H9 (cell line): ENCODE data around the gene PTPRF. TPM values are rescaled to one million over a fixed set of nuclear protein-coding genes. Genes with fewer than 3 reads are reported as not detected.

Source experiments
- DNase-seq: peaks from one replicate; pipeline ENCODE4 v3.0.0-alpha.2; 2017
- H2AFZ ChIP-seq: one replicate; pipeline ENCODE4 v1.6.1; 2013; ENCODE audit warnings: mild to moderate bottlenecking, low read length, control low read depth, moderate library complexity
- H2AK5ac ChIP-seq: 2 replicates; pipeline ENCODE4 v1.6.1; 2013; ENCODE audit warnings: low read length, control low read depth, mixed read lengths; ENCODE audit not compliant: insufficient read length
- H2BK120ac ChIP-seq: one replicate; pipeline ENCODE4 v1.6.1; 2013; ENCODE audit warnings: low read depth, mild to moderate bottlenecking, low read length, control low read depth, inconsistent platforms; ENCODE audit not compliant: poor library complexity, severe bottlenecking
- H2BK12ac ChIP-seq: 2 replicates; pipeline ENCODE4 v1.6.1; 2013; ENCODE audit warnings: low read length, control low read depth, mixed read lengths, low read depth; ENCODE audit not compliant: insufficient read length
- H2BK15ac ChIP-seq: 2 replicates; pipeline ENCODE4 v1.6.1; 2013; ENCODE audit warnings: low read depth, low read length, control low read depth
- H2BK20ac ChIP-seq: one replicate; pipeline ENCODE4 v1.6.1; 2013; ENCODE audit warnings: low read depth, mild to moderate bottlenecking, low read length, control low read depth, inconsistent platforms; ENCODE audit not compliant: poor library complexity, severe bottlenecking
- H2BK5ac ChIP-seq: 2 replicates; pipeline ENCODE4 v1.6.1; 2013; ENCODE audit warnings: low read length, control low read depth, mixed read lengths; ENCODE audit not compliant: insufficient read length
- H3K14ac ChIP-seq: 2 replicates; pipeline ENCODE4 v1.6.1; 2013; ENCODE audit warnings: low read length, control low read depth; ENCODE audit not compliant: insufficient read depth
- H3K18ac ChIP-seq: 2 replicates; pipeline ENCODE4 v1.6.1; 2013; ENCODE audit warnings: low read depth, mild to moderate bottlenecking, mixed read lengths, low read length, control low read depth; ENCODE audit not compliant: insufficient read length
- H3K23ac ChIP-seq: 2 replicates; pipeline ENCODE4 v1.6.1; 2013; ENCODE audit warnings: low read length, control low read depth, mixed read lengths, low read depth; ENCODE audit not compliant: insufficient read length
- H3K23me2 ChIP-seq: 2 replicates; pipeline ENCODE4 v1.6.1; 2013; ENCODE audit warnings: low read depth, mild to moderate bottlenecking, mixed read lengths, low read length, control low read depth; ENCODE audit not compliant: insufficient read length, poor library complexity, severe bottlenecking
- H3K27ac ChIP-seq: 2 replicates; pipeline ENCODE4 v1.5.1; 2013; ENCODE audit warnings: low read length, control low read depth, mixed read lengths, low read depth; ENCODE audit not compliant: insufficient read length
- H3K27me3 ChIP-seq: 2 replicates; pipeline ENCODE4 v1.6.1; 2013; ENCODE audit warnings: low read length, control low read depth, inconsistent platforms; ENCODE audit not compliant: insufficient read depth
- H3K4ac ChIP-seq: 2 replicates; pipeline ENCODE4 v1.6.1; 2013; ENCODE audit warnings: low read depth, mild to moderate bottlenecking, control low read depth, inconsistent platforms, low read length, moderate library complexity
- H3K4me1 ChIP-seq: 2 replicates; pipeline ENCODE4 v1.6.1; 2013; ENCODE audit warnings: low read length, control low read depth, inconsistent platforms; ENCODE audit not compliant: insufficient read depth
- H3K4me2 ChIP-seq: 2 replicates; pipeline ENCODE4 v1.6.1; 2013; ENCODE audit warnings: low read length, control low read depth, mixed read lengths; ENCODE audit not compliant: insufficient read length, insufficient read depth
- H3K56ac ChIP-seq: 2 replicates; pipeline ENCODE4 v1.6.1; 2013; ENCODE audit warnings: low read depth, mild to moderate bottlenecking, mixed read lengths, low read length, control low read depth; ENCODE audit not compliant: insufficient read length
- H3K79me1 ChIP-seq: 2 replicates; pipeline ENCODE4 v1.6.1; 2013; ENCODE audit warnings: low read depth, mild to moderate bottlenecking, moderate library complexity, low read length, control low read depth, inconsistent platforms; ENCODE audit not compliant: insufficient read depth, poor library complexity, severe bottlenecking
- H3K79me2 ChIP-seq: 2 replicates; pipeline ENCODE4 v1.6.1; 2013; ENCODE audit warnings: low read length, control low read depth, inconsistent platforms; ENCODE audit not compliant: insufficient read depth
- H3K9ac ChIP-seq: 2 replicates; pipeline ENCODE4 v1.6.1; 2013; ENCODE audit warnings: low read length, control low read depth, mixed read lengths; ENCODE audit not compliant: insufficient read length; ENCODE audit errors: extremely low read depth
- H3K9me3 ChIP-seq: one replicate; pipeline ENCODE4 v1.6.1; 2013; ENCODE audit warnings: low read depth, low read length, inconsistent platforms; ENCODE audit not compliant: control insufficient read depth
- H3T11ph ChIP-seq: one replicate; pipeline ENCODE4 v1.6.1; 2013; ENCODE audit warnings: mild to moderate bottlenecking, low read length, control low read depth, inconsistent platforms
- H4K20me1 ChIP-seq: one replicate; pipeline ENCODE4 v1.6.1; 2013; ENCODE audit not compliant: control insufficient read depth, insufficient read length, insufficient read depth
- H4K5ac ChIP-seq: 2 replicates; pipeline ENCODE4 v1.6.1; 2013; ENCODE audit warnings: low read depth, mild to moderate bottlenecking, mixed read lengths, low read length, control low read depth; ENCODE audit not compliant: insufficient read length
- H4K8ac ChIP-seq: replicated peaks from 2 replicates; pipeline ENCODE4 v1.6.1; 2013; ENCODE audit warnings: low read length, control low read depth, mixed read lengths, low read depth; ENCODE audit not compliant: insufficient read length
- H4K91ac ChIP-seq: 2 replicates; pipeline ENCODE4 v1.6.1; 2013; ENCODE audit warnings: low read depth, mild to moderate bottlenecking, moderate library complexity, mixed read lengths, low read length, control low read depth; ENCODE audit not compliant: insufficient read length
- H3K27ac Mint-ChIP-seq, 3 experiments: 2 replicates in 2 of 3; 3 replicates in 1 of 3; pipeline ENCODE4 v1.8.0; 2020 to 2021; ENCODE audit warnings: mixed read lengths in 3 of 3, mild to moderate bottlenecking in 1 of 3, moderate library complexity in 1 of 3
- H3K27me3 Mint-ChIP-seq: 2 replicates; pipeline ENCODE4 v1.8.0; 2021; ENCODE audit warnings: low read depth, mild to moderate bottlenecking, moderate library complexity, mixed read lengths
- H3K36me3 Mint-ChIP-seq, 3 experiments: 2 replicates in 2 of 3; 3 replicates in 1 of 3; pipeline ENCODE4 v1.8.0; 2020 to 2021; ENCODE audit warnings: low read depth in 3 of 3, mixed read lengths in 3 of 3; ENCODE audit not compliant: insufficient read depth in 1 of 3
- H3K4me1 Mint-ChIP-seq, 2 experiments: 2 replicates each; pipeline ENCODE4 v1.8.0; 2020; ENCODE audit warnings: mixed read lengths in 2 of 2
- H3K4me3 Mint-ChIP-seq, 2 experiments: 2 replicates in 1 of 2; 3 replicates in 1 of 2; pipeline ENCODE4 v1.8.0; 2020 to 2021; ENCODE audit warnings: mild to moderate bottlenecking in 2 of 2, mixed read lengths in 2 of 2, moderate library complexity in 1 of 2
- H3K9me3 Mint-ChIP-seq, 2 experiments: 2 replicates in 1 of 2; 3 replicates in 1 of 2; pipeline ENCODE4 v1.8.0; 2020; ENCODE audit warnings: mild to moderate bottlenecking in 2 of 2, mixed read lengths in 2 of 2, moderate library complexity in 1 of 2
- WGBS: extraction: QIAGEN DNeasy Blood & Tissue Kit; methylation state at CpG from one replicate; pipeline ENCODE4 v1.1.7; 2013; ENCODE audit warnings: missing lambda C conversion rate, low lambda C conversion rate, mixed read lengths; ENCODE audit not compliant: insufficient read length; ENCODE audit errors: extremely low coverage; 5-methylcytosine and 5-hydroxymethylcytosine counted together
- total RNA-seq: library from RNA; stranded (reverse); gene quantifications from 2 replicates; pipeline ENCODE4 v1.2.1, GENCODE V29; 2021
- TF ChIP-seq, protein P1 (sequence below): fragments of 200-600 bp; sonication (generic); conservative IDR thresholded peaks from 3 replicates; pipeline ENCODE4 v1.8.0; 2021; ENCODE audit warnings: antibody characterized with exemption, mild to moderate bottlenecking

The PTPRF gene
- total RNA-seq, 1 experiment from 2014 or later = 193 TPM

DNA sequence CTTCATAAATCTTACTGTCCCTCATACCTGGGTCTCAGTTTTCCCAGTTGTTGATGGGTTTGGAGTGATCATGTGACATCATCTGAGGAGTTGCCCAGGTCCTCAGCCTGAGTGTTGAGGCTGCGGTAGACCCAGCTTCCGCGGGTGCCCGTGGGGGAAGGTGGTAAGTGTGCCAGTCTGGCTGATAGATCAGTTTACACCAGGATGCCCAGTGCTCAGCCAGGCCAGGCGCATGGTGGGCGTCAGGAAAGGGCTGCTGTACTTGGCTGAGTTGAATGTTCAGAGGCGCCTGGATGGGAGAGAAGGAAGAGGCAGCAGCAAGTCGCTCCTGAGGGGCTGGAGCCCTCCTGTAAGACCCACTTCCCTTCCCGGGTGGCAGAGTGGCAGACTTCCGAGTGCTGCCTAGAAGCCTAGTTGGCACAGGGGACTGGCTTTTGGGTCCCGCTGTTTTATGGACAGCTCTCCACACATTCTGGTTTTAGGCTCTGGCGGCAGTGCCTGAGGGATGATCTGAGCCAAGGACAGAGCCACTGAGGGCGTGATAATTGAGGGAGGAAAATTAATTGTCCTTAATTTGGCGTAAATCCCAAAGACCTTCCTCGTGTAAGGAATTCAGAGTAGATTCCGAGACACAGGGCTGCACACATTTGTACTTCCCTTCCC lies 35.8 kb downstream of the PTPRF start:
- no peak overlapping the region for H3K23ac ChIP-seq
- no peak overlapping the region for H4K91ac ChIP-seq
- H2BK20ac ChIP-seq = no peak overlapping the region
- no peak overlapping the region for H3T11ph ChIP-seq
- H4K8ac ChIP-seq = no peak overlapping the region
- peaks cover 10% of the 10 kb centered on the region for H3K4me1 ChIP-seq
- no peak overlapping the region for H3K27ac Mint-ChIP-seq
- no peak overlapping the region for H3K27ac ChIP-seq
- no peak overlapping the region for H2AK5ac ChIP-seq
- H3K4me1 Mint-ChIP-seq = peaks cover 23 to 33% of the 10 kb centered on the region in 2 experiments
- H2BK5ac ChIP-seq = no peak overlapping the region
- peaks cover 7 to 31% (median 31%) of the 10 kb centered on the region in 3 experiments for H3K36me3 Mint-ChIP-seq
- H3K27me3 ChIP-seq = no peaks in the 10 kb centered on the region
- H2BK15ac ChIP-seq = no peak overlapping the region
- TF ChIP-seq, protein P1, sequence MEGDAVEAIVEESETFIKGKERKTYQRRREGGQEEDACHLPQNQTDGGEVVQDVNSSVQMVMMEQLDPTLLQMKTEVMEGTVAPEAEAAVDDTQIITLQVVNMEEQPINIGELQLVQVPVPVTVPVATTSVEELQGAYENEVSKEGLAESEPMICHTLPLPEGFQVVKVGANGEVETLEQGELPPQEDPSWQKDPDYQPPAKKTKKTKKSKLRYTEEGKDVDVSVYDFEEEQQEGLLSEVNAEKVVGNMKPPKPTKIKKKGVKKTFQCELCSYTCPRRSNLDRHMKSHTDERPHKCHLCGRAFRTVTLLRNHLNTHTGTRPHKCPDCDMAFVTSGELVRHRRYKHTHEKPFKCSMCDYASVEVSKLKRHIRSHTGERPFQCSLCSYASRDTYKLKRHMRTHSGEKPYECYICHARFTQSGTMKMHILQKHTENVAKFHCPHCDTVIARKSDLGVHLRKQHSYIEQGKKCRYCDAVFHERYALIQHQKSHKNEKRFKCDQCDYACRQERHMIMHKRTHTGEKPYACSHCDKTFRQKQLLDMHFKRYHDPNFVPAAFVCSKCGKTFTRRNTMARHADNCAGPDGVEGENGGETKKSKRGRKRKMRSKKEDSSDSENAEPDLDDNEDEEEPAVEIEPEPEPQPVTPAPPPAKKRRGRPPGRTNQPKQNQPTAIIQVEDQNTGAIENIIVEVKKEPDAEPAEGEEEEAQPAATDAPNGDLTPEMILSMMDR = no peak
- no peaks in the 10 kb centered on the region for H3K79me2 ChIP-seq
- no peak overlapping the region for H3K4ac ChIP-seq
- peaks cover 7% of the 10 kb centered on the region for H3K23me2 ChIP-seq
- no peak overlapping the region for H4K5ac ChIP-seq
- no peaks in the 10 kb centered on the region; the same call in 1 of the 2 replicates for H3K27me3 Mint-ChIP-seq
- H2BK12ac ChIP-seq = no peak overlapping the region
- H3K9me3 ChIP-seq = no peaks in the 10 kb centered on the region
- no peak overlapping the region for H3K9ac ChIP-seq
- H3K4me2 ChIP-seq = no peak overlapping the region
- no peaks in the 10 kb centered on the region for H3K9me3 Mint-ChIP-seq
- WGBS = no CpG with 5 or more reads among the region's 16 CpGs
- H3K56ac ChIP-seq = no peak overlapping the region
- H4K20me1 ChIP-seq = no peaks in the 10 kb centered on the region
- no peaks in the 10 kb centered on the region for H3K79me1 ChIP-seq
- H3K18ac ChIP-seq = no peak overlapping the region
- H2BK120ac ChIP-seq = no peak overlapping the region
- peak overlapping the region in 1 of 2 experiments; percentile 57; a peak in 1 of 5 replicates for H3K4me3 Mint-ChIP-seq
- H2AFZ ChIP-seq = no peak overlapping the region
- no peak overlapping the region for H3K14ac ChIP-seq
- no peak for DNase-seq
